Measurements from ENCODE around the gene NR4A2. TPM values are rescaled to one million over a fixed set of nuclear protein-coding genes. Genes with fewer than 3 reads are reported as not detected.

The NR4A2 gene
- 0.93 and 1.0 TPM in 2 replicates for polyA plus RNA-seq (2011; rRNA removed)
- polyA minus RNA-seq (2011; rRNA and poly(A)+ RNA removed), result 3.3 and 4.1 TPM in 2 replicates

DNA sequence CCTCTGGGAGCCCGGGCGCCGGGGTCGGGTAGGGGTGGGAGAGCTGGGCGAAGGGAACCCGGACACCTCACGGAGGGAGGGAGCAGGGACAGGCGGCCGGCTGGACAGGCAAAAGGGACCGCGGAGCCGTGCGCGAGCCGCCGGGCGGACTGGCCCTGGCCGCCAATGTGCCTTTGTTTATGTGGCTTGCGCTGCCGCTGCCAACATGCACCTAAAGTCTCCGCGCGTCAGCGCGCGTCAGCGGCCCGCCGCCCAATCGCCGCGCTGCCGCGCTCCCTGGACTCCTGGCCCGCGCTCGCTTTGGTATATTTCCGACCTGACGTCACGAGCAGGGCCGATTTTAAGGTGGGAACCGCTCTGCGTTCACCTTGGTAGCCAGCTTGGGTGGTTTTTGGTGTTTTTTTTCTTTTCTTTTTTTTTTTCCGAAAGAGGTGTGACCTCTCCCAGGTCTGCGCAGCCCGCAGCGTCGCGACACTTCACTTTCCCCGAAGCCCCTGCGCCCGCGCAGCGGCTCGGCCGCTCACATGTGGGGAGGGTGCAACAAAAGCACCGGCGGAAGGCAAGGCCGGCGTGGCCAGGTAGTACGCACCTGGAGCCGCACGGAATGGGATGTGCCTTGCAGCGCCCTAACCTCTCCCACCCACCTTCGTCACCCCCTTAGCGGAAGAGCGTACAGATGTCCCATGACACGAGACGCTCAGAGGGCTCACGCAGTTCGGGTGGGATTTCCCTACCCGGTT lies at the start of gene NR4A2:
Gene NR4A2, minus strand, starts transcription at position 188 of the 740 bp plus-strand sequence. CDS start 2,535 bp downstream, outside the sequence.
- H3K4me3 ChIP-seq (ENCODE audit: low read depth, low read length), result peak within 1 kb of the TSS; percentile 79
- ChIA-PET POLR2A (no interaction called here), CTCF (interaction anchor here (0.7 to 7.7 kb wide), 4 partner anchors 8 to 255 kb away, joined by 3 to 159 read pairs (median 4); no protein-coding TSS in a partner anchor)
- peaks cover 4% of the 10 kb centered on the region for H3K27me3 ChIP-seq (ENCODE audit: control insufficient read depth, insufficient read depth, low read length)
- no peak for TF ChIP-seq CTCF (IDR thresholded peaks at IDR 0.05; ENCODE audit: low read depth, low read length)
- DNase-seq (ENCODE audit: low read depth, low spot score), result no peak
- H3K9me3 ChIP-seq (ENCODE audit: control insufficient read depth, insufficient read depth, low read length), result peaks cover 6% of the 10 kb centered on the region; the same call in 1 of the 2 replicates
- peak within 1 kb of the TSS; percentile 99 for H3K27ac ChIP-seq (ENCODE audit: low read depth, low read length)

GRCh38 chr2:156380117-156380645 lies 47.7 kb upstream of the NR4A2 start:
- ChIA-PET POLR2A (no interaction called here), CTCF (no interaction called here)

DNA sequence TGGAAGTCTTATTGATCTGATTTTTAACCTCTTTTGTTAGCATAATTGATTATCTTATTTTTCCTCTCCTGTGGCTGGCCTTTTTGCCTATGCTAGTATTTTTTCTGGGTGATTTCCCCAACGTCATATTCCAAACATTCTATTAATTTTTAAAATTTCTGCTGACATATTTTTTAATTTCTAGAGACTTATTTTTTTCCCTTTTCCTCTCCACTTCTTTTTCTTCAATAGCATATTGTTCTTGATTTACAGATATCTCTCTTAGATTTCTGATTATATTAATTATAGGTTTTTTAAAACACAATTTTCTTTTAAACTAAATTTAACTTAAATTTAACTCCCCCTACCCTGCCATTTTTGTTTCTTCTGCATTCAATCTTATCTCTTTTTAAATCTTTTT lies 47.2 kb upstream of the NR4A2 start:
- no peaks in the 10 kb centered on the region for H3K9me3 ChIP-seq (ENCODE audit: control insufficient read depth, insufficient read depth, low read length)
- ChIA-PET CTCF (no interaction called here), POLR2A (no interaction called here)
- no peak overlapping the region for H3K4me3 ChIP-seq (ENCODE audit: low read depth, low read length)
- H3K27ac ChIP-seq (ENCODE audit: low read depth, low read length), result no peak overlapping the region
- TF ChIP-seq CTCF (IDR thresholded peaks at IDR 0.05; ENCODE audit: low read depth, low read length), result no peak
- DNase-seq (ENCODE audit: low read depth, low spot score), result no peak
- H3K27me3 ChIP-seq (ENCODE audit: control insufficient read depth, insufficient read depth, low read length), result peaks cover 2% of the 10 kb centered on the region

More at GRCh38 chr2:156380117-156380645, 47.7 kb upstream of the NR4A2 start:
- H3K9me3 ChIP-seq (ENCODE audit: control insufficient read depth, insufficient read depth, low read length), result no peaks in the 10 kb centered on the region
- H3K27ac ChIP-seq (ENCODE audit: low read depth, low read length), result no peak overlapping the region
- H3K27me3 ChIP-seq (ENCODE audit: control insufficient read depth, insufficient read depth, low read length), result peaks cover 2% of the 10 kb centered on the region
- TF ChIP-seq CTCF (IDR thresholded peaks at IDR 0.05; ENCODE audit: low read depth, low read length), result no peak
- DNase-seq (ENCODE audit: low read depth, low spot score), result no peak
- H3K4me3 ChIP-seq (ENCODE audit: low read depth, low read length), result no peak overlapping the region

DNA sequence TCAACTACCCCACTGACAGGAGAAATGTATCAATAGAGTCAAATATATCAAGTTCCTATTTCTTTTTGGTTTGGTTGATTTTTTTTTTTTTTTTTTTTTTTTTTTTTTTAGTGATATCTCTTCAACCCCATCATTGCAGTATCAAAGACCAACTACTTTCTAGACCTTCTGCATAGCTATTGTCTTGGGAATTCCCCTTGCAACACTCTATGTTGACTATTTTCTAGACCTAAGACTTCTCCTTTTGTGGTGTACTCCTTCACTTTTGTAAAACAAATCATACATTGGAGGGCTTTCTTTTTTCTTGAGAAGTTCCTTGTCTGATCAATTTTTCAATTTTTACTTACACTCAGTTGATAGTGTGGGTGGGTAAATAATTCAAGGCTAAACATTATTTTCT lies 46.5 kb upstream of the NR4A2 start:
- Histone ChIP-seq H3K4me3 (ENCODE audit: low read depth, low read length) (no peak overlapping the region), H3K27ac (ENCODE audit: low read depth, low read length) (no peak overlapping the region), H3K9me3 (ENCODE audit: control insufficient read depth, insufficient read depth, low read length) (no peaks in the 10 kb centered on the region), H3K27me3 (ENCODE audit: control insufficient read depth, insufficient read depth, low read length) (peaks cover 2% of the 10 kb centered on the region)
- ChIA-PET POLR2A (no interaction called here), CTCF (no interaction called here)
- TF ChIP-seq CTCF (IDR thresholded peaks at IDR 0.05; ENCODE audit: low read depth, low read length), result no peak
- DNase-seq (ENCODE audit: low read depth, low spot score), result no peak

GRCh38 chr2:156366753-156367152 lies 34.2 kb upstream of the NR4A2 start:
- TF ChIP-seq CTCF (IDR thresholded peaks at IDR 0.05; ENCODE audit: low read depth, low read length), result no peak
- DNase-seq (ENCODE audit: low read depth, low spot score), result no peak
- H3K4me3 ChIP-seq (ENCODE audit: low read depth, low read length), result no peak overlapping the region
- H3K27me3 ChIP-seq (ENCODE audit: control insufficient read depth, insufficient read depth, low read length), result no peaks in the 10 kb centered on the region
- ChIA-PET CTCF (interaction anchor here (0.5 to 0.6 kb wide), 3 partner anchors 31 to 1306 kb away, joined by 3 to 4 read pairs (median 3); no protein-coding TSS in a partner anchor), POLR2A (no interaction called here)
- H3K9me3 ChIP-seq (ENCODE audit: control insufficient read depth, insufficient read depth, low read length), result no peaks in the 10 kb centered on the region
- no peak overlapping the region for H3K27ac ChIP-seq (ENCODE audit: low read depth, low read length)
